Measurements from ENCODE around the gene AMOTL1. TPM values are rescaled to one million over a fixed set of nuclear protein-coding genes. Genes with fewer than 3 reads are reported as not detected.

AMOTL1 gene
- total and polyA plus RNA-seq, 2 of the 8 experiments (the other 6 are each of a cell fraction or from before 2014, with no cell fraction given) = 9.0 to 27.6 TPM

DNA sequence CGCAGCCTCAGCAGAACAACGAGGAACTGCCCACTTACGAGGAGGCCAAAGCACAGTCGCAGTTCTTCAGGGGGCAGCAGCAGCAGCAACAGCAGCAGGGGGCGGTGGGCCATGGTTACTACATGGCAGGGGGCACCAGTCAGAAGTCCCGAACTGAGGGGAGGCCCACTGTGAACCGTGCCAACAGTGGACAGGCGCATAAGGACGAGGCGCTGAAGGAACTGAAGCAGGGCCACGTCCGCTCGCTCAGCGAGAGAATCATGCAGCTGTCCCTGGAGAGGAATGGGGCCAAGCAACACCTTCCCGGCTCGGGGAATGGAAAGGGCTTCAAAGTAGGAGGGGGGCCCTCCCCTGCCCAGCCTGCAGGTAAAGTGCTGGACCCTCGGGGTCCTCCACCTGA lies 31.6 kb downstream of the AMOTL1 start:
- WGBS, 2 experiments (ENCODE audit: extremely low coverage in 1 of 2, insufficient coverage in 1 of 2, insufficient read length in 1 of 2, insufficient replicate concordance in 2 of 2, low coverage in 1 of 2, low lambda C conversion rate in 2 of 2, missing lambda C conversion rate in 1 of 2) = 90% methylated on average over 17 of the region's 17 CpGs; no CpG with 5 or more reads in 1 of the 2 experiments
- peaks cover 2% of the 10 kb centered on the region; the same call in 1 of the 2 replicates for H3K79me1 ChIP-seq (ENCODE audit: low read depth, low read length)
- H2BK5ac ChIP-seq (ENCODE audit: low read depth, low read length) = no peak overlapping the region
- no peaks in the 10 kb centered on the region for H3K27me3 ChIP-seq (replicated peaks in 1 of 4; ENCODE audit: control insufficient read depth in 3 of 4, extremely low read depth in 1 of 4, insufficient read depth in 3 of 4, low read length in 3 of 4)
- H3K4me3 ChIP-seq (ENCODE audit: extremely low read depth in 1 of 4, insufficient read depth in 2 of 4, low read depth in 3 of 4, low read length in 4 of 4) = no peak overlapping the region
- H2AK5ac ChIP-seq (ENCODE audit: low read depth, low read length) = no peak overlapping the region
- H2AFZ ChIP-seq (ENCODE audit: low read length) = no peak overlapping the region
- H3K4me2 ChIP-seq (ENCODE audit: insufficient read depth in 1 of 2, low read depth in 2 of 2, low read length in 2 of 2) = no peak overlapping the region
- DNase-seq (ENCODE audit: low read depth in 1 of 2, low spot score in 2 of 2) (no peak), FAIRE-seq (no peak)
- H4K20me1 ChIP-seq (replicated peaks in 1 of 2; ENCODE audit: control insufficient read depth in 1 of 2, insufficient read depth in 2 of 2, low read length in 2 of 2) = peaks cover 0 to 4% of the 10 kb centered on the region in 2 experiments
- POLR2A ChIA-PET (ENCODE audit: partially characterized antibody) = no interaction called here
- H3K4ac ChIP-seq (replicated peaks; ENCODE audit: insufficient read length, low read depth, low read length) = no peak overlapping the region
- no peak overlapping the region for H3K9ac ChIP-seq (replicated peaks in 1 of 4; ENCODE audit: extremely low read depth in 1 of 4, low read depth in 3 of 4, low read length in 3 of 4)
- H3K23ac ChIP-seq (ENCODE audit: insufficient read length) = no peak overlapping the region
- H4K5ac ChIP-seq (ENCODE audit: insufficient read length, low read depth, low read length) = no peak overlapping the region
- no peak overlapping the region for H2BK120ac ChIP-seq (replicated peaks; ENCODE audit: low read depth, low read length)
- CTCF ChIA-PET (ENCODE audit: partially characterized antibody) = interaction anchor here (0.7 kb wide), 1 partner anchor 13 kb away, joined by 4 read pairs; no protein-coding TSS in a partner anchor
- H4K91ac ChIP-seq (replicated peaks; ENCODE audit: insufficient read length, low read length) = no peak overlapping the region
- no peak overlapping the region for H3K56ac ChIP-seq (replicated peaks; ENCODE audit: insufficient read length, low read depth, low read length)
- H3K9me3 ChIP-seq (ENCODE audit: insufficient read depth in 2 of 2, low read depth in 1 of 2, low read length in 1 of 2) = no peaks in the 10 kb centered on the region
- no peak overlapping the region for H2BK15ac ChIP-seq (ENCODE audit: low read length)
- no peaks in the 10 kb centered on the region; the same call in 1 of the 2 replicates for H3K23me2 ChIP-seq (ENCODE audit: low read depth, low read length)
- H3K14ac ChIP-seq (ENCODE audit: insufficient read length) = no peak overlapping the region
- H2BK12ac ChIP-seq (ENCODE audit: low read depth, low read length) = no peak overlapping the region
- H3K18ac ChIP-seq (ENCODE audit: extremely low read depth, low read length) = no peak overlapping the region
- no peak overlapping the region for H3K27ac ChIP-seq (ENCODE audit: low read depth, low read length)
- H3K36me3 ChIP-seq (ENCODE audit: control insufficient read depth in 2 of 4, insufficient read depth in 4 of 4, low read length in 3 of 4) = peaks cover 0 to 9% (median 4%) of the 10 kb centered on the region in 4 experiments; a peak in 4 of 8 replicates
- peaks cover 0 to 24% of the 10 kb centered on the region in 2 experiments; a peak in 3 of 4 replicates for H3K79me2 ChIP-seq (ENCODE audit: control insufficient read depth in 1 of 2, insufficient read depth in 2 of 2, low read length in 2 of 2)
- H2BK20ac ChIP-seq (ENCODE audit: low read length) = no peak overlapping the region
- no peak overlapping the region for H4K8ac ChIP-seq (ENCODE audit: extremely low read depth, insufficient read depth, low read length)
- H3K4me1 ChIP-seq (replicated peaks in 1 of 4; ENCODE audit: control insufficient read depth in 3 of 4, insufficient read depth in 4 of 4, low read length in 3 of 4) = no peaks in the 10 kb centered on the region
- TF ChIP-seq, protein P1, sequence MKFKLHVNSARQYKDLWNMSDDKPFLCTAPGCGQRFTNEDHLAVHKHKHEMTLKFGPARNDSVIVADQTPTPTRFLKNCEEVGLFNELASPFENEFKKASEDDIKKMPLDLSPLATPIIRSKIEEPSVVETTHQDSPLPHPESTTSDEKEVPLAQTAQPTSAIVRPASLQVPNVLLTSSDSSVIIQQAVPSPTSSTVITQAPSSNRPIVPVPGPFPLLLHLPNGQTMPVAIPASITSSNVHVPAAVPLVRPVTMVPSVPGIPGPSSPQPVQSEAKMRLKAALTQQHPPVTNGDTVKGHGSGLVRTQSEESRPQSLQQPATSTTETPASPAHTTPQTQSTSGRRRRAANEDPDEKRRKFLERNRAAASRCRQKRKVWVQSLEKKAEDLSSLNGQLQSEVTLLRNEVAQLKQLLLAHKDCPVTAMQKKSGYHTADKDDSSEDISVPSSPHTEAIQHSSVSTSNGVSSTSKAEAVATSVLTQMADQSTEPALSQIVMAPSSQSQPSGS (IDR thresholded peaks at IDR 0.05; ENCODE audit: low read length) = no peak
- TF ChIP-seq GTF2F1 (IDR thresholded peaks at IDR 0.05; ENCODE audit: borderline replicate concordance, low read depth, low read length) = no peak
- TF ChIP-seq EZH2 (IDR thresholded peaks at IDR 0.05; ENCODE audit: low read depth, low read length, severe bottlenecking) = no peak
- TF ChIP-seq CHD2 (IDR thresholded peaks at IDR 0.05; ENCODE audit: low read length) = no peak
- TF ChIP-seq POLR2A (IDR thresholded peaks at IDR 0.05; ENCODE audit: control extremely low read depth in 1 of 2, low read depth in 2 of 2, low read length in 2 of 2) = no peak
- TF ChIP-seq PHF8 (conservative IDR thresholded peaks at IDR 0.05; ENCODE audit: low read depth, low read length) = no peak
- no peak for TF ChIP-seq MAFK (IDR thresholded peaks at IDR 0.05; ENCODE audit: low read depth, low read length)
- TF ChIP-seq CBX5 (IDR thresholded peaks at IDR 0.05; ENCODE audit: low read depth, low read length) = no peak
- TF ChIP-seq, protein P2, sequence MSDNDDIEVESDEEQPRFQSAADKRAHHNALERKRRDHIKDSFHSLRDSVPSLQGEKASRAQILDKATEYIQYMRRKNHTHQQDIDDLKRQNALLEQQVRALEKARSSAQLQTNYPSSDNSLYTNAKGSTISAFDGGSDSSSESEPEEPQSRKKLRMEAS (IDR thresholded peaks at IDR 0.05) = no peak
- TF ChIP-seq CTBP2 (IDR thresholded peaks at IDR 0.05; ENCODE audit: borderline replicate concordance, insufficient read depth, insufficient read length, low read length) = no peak
